ENCODE results near the gene UNC13B. TPM values are rescaled to one million over a fixed set of nuclear protein-coding genes. Genes with fewer than 3 reads are reported as not detected.

The UNC13B gene
- total and polyA plus RNA-seq, 9 of the 15 experiments (the other 6 are each of a cell fraction or from before 2014, with no cell fraction given), result 2.4 to 11.5 (median 8.6) TPM

GRCh38 chr9:35116898-35117551 is 44.8 kb upstream of the UNC13B start (continued):
- TF ChIP-seq NFE2L1 (tag; IDR thresholded peaks at IDR 0.05; ENCODE audit: borderline replicate concordance, low read depth) (no peak), CBFA2T3 (IDR thresholded peaks at IDR 0.05) (no peak), MXI1 (IDR thresholded peaks at IDR 0.05; ENCODE audit: low read depth, low read length) (no peak), ZNF444 (CRISPR knock-in tag; IDR thresholded peaks at IDR 0.05) (no peak), PURB (CRISPR knock-in tag; IDR thresholded peaks at IDR 0.05; ENCODE audit: low read depth) (no peak), CTCF (IDR thresholded peaks at IDR 0.05 in 2 of 3, conservative IDR thresholded peaks at IDR 0.05 in 1 of 3; ENCODE audit: insufficient read depth in 2 of 3, low read depth in 1 of 3, low read length in 3 of 3) (peak; percentile 89 to 97 (median 94)), PHF21A (IDR thresholded peaks at IDR 0.05; ENCODE audit: borderline replicate concordance, low read depth) (no peak), SNIP1 (IDR thresholded peaks at IDR 0.05; ENCODE audit: low read depth) (no peak), CCAR2 (IDR thresholded peaks at IDR 0.05; ENCODE audit: low read depth, low read length) (no peak), CAMTA2 (CRISPR knock-in tag; conservative IDR thresholded peaks at IDR 0.05) (no peak), HEY1 (CRISPR knock-in tag; IDR thresholded peaks at IDR 0.05; ENCODE audit: borderline replicate concordance) (no peak), KDM1A (IDR thresholded peaks at IDR 0.05) (no peak), MCM3 (IDR thresholded peaks at IDR 0.05) (no peak), CREM (IDR thresholded peaks at IDR 0.05; ENCODE audit: low read depth) (peak; percentile 46; the same call in 1 of the 2 replicates), MTA1 (IDR thresholded peaks at IDR 0.05; ENCODE audit: borderline replicate concordance) (no peak), HDAC2 (IDR thresholded peaks at IDR 0.05) (no peak), CXXC5 (CRISPR knock-in tag; IDR thresholded peaks at IDR 0.05) (no peak), PYGO2 (tag; IDR thresholded peaks at IDR 0.05) (no peak), ZBED1 (IDR thresholded peaks at IDR 0.05) (no peak)
- TF ChIP-seq, protein P1, sequence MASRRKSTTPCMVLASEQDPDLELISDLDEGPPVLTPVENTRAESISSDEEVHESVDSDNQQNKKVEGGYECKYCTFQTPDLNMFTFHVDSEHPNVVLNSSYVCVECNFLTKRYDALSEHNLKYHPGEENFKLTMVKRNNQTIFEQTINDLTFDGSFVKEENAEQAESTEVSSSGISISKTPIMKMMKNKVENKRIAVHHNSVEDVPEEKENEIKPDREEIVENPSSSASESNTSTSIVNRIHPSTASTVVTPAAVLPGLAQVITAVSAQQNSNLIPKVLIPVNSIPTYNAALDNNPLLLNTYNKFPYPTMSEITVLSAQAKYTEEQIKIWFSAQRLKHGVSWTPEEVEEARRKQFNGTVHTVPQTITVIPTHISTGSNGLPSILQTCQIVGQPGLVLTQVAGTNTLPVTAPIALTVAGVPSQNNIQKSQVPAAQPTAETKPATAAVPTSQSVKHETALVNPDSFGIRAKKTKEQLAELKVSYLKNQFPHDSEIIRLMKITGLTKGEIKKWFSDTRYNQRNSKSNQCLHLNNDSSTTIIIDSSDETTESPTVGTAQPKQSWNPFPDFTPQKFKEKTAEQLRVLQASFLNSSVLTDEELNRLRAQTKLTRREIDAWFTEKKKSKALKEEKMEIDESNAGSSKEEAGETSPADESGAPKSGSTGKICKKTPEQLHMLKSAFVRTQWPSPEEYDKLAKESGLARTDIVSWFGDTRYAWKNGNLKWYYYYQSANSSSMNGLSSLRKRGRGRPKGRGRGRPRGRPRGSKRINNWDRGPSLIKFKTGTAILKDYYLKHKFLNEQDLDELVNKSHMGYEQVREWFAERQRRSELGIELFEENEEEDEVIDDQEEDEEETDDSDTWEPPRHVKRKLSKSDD (conservative IDR thresholded peaks at IDR 0.05; ENCODE audit: low read length), result no peak
- TF ChIP-seq, protein P2, sequence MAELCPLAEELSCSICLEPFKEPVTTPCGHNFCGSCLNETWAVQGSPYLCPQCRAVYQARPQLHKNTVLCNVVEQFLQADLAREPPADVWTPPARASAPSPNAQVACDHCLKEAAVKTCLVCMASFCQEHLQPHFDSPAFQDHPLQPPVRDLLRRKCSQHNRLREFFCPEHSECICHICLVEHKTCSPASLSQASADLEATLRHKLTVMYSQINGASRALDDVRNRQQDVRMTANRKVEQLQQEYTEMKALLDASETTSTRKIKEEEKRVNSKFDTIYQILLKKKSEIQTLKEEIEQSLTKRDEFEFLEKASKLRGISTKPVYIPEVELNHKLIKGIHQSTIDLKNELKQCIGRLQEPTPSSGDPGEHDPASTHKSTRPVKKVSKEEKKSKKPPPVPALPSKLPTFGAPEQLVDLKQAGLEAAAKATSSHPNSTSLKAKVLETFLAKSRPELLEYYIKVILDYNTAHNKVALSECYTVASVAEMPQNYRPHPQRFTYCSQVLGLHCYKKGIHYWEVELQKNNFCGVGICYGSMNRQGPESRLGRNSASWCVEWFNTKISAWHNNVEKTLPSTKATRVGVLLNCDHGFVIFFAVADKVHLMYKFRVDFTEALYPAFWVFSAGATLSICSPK (IDR thresholded peaks at IDR 0.05; ENCODE audit: borderline replicate concordance), result no peak
- TF ChIP-seq, protein P3, sequence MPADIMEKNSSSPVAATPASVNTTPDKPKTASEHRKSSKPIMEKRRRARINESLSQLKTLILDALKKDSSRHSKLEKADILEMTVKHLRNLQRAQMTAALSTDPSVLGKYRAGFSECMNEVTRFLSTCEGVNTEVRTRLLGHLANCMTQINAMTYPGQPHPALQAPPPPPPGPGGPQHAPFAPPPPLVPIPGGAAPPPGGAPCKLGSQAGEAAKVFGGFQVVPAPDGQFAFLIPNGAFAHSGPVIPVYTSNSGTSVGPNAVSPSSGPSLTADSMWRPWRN (IDR thresholded peaks at IDR 0.05; ENCODE audit: low read depth), result no peak
- TF ChIP-seq, protein P4, sequence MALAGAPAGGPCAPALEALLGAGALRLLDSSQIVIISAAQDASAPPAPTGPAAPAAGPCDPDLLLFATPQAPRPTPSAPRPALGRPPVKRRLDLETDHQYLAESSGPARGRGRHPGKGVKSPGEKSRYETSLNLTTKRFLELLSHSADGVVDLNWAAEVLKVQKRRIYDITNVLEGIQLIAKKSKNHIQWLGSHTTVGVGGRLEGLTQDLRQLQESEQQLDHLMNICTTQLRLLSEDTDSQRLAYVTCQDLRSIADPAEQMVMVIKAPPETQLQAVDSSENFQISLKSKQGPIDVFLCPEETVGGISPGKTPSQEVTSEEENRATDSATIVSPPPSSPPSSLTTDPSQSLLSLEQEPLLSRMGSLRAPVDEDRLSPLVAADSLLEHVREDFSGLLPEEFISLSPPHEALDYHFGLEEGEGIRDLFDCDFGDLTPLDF (CRISPR knock-in tag; IDR thresholded peaks at IDR 0.05), result no peak
